Endodermal cell (in vitro differentiated cells): ENCODE results near the gene NCK2. TPM values are rescaled to one million over a fixed set of nuclear protein-coding genes. Genes with fewer than 3 reads are reported as not detected.

Source experiments
- DNase-seq: peaks from one replicate; pipeline ENCODE4 v3.0.0-alpha.2; 2017
- H3K27ac ChIP-seq: 2 replicates; pipeline ENCODE4 v1.5.1; 2013; ENCODE audit warnings: mild to moderate bottlenecking, low read depth, low read length, moderate library complexity
- H3K27me3 ChIP-seq: 2 replicates; pipeline ENCODE4 v1.6.1; 2013; ENCODE audit warnings: mild to moderate bottlenecking, low read length, moderate library complexity; ENCODE audit not compliant: insufficient read depth, control insufficient read depth, poor library complexity, severe bottlenecking
- H3K36me3 ChIP-seq: 2 replicates; pipeline ENCODE4 v1.7.0; 2013; ENCODE audit warnings: mild to moderate bottlenecking, low read length, moderate library complexity; ENCODE audit not compliant: control insufficient read depth, insufficient read depth
- H3K4me1 ChIP-seq: one replicate; pipeline ENCODE4 v1.7.0; 2013; ENCODE audit warnings: low read length; ENCODE audit not compliant: control insufficient read depth, insufficient read depth
- H3K4me3 ChIP-seq: 2 replicates; pipeline ENCODE4 v1.5.1; 2013; ENCODE audit warnings: mild to moderate bottlenecking, low read length, moderate library complexity
- H3K9ac ChIP-seq: 2 replicates; pipeline ENCODE4 v1.6.1; 2013; ENCODE audit warnings: mild to moderate bottlenecking, low read length, moderate library complexity; ENCODE audit not compliant: poor library complexity, severe bottlenecking; ENCODE audit errors: extremely low read depth
- H3K9me3 ChIP-seq: 2 replicates; pipeline ENCODE4 v1.6.1; 2013; ENCODE audit warnings: mild to moderate bottlenecking, low read length, moderate library complexity; ENCODE audit not compliant: control insufficient read depth
- H3K27ac Mint-ChIP-seq: 2 replicates; pipeline ENCODE4 v1.8.0; 2020; ENCODE audit warnings: mixed read lengths
- H3K27me3 Mint-ChIP-seq: 2 replicates; pipeline ENCODE4 v1.8.0; 2021; ENCODE audit warnings: mild to moderate bottlenecking, mixed read lengths; ENCODE audit not compliant: insufficient read depth
- H3K36me3 Mint-ChIP-seq: 2 replicates; pipeline ENCODE4 v1.8.0; 2020; ENCODE audit warnings: low read depth, mixed read lengths
- H3K4me1 Mint-ChIP-seq: 2 replicates; pipeline ENCODE4 v1.8.0; 2020; ENCODE audit warnings: mixed read lengths
- H3K4me3 Mint-ChIP-seq: 2 replicates; pipeline ENCODE4 v1.8.0; 2020; ENCODE audit warnings: mild to moderate bottlenecking, moderate library complexity, mixed read lengths
- H3K9me3 Mint-ChIP-seq: 2 replicates; pipeline ENCODE4 v1.8.0; 2020; ENCODE audit warnings: mild to moderate bottlenecking, mixed read lengths
- CTCF ChIP-seq: fragments of 200-600 bp; sonication (generic); conservative IDR thresholded peaks from 2 replicates; pipeline ENCODE4 v1.5.0; 2021; ENCODE audit warnings: antibody characterized with exemption, mild to moderate bottlenecking
- WGBS, 2 experiments: methylation state at CpG; one replicate each; pipeline versions ENCODE4 v1.1.5 to v1.1.7; 2013; ENCODE audit warnings: missing lambda C conversion rate in 2 of 2, mixed read lengths in 1 of 2; ENCODE audit not compliant: insufficient coverage in 1 of 2, insufficient read length in 1 of 2; 5-methylcytosine and 5-hydroxymethylcytosine counted together
- total RNA-seq, 2 donors: library from RNA; stranded (reverse); fragmentation: NEBNext Ultra II Directional in 1 of 2; extraction: Animal tissue kit (Norgen Biotek cat#: 25700) in 1 of 2; gene quantifications; 2 replicates in 1 of 2; 3 replicates in 1 of 2; pipeline ENCODE4 v1.2.1, GENCODE V29; 2021

Gene NCK2
- total RNA-seq, 2 donors from 2014 or later, result 58.9 to 63.8 TPM

DNA sequence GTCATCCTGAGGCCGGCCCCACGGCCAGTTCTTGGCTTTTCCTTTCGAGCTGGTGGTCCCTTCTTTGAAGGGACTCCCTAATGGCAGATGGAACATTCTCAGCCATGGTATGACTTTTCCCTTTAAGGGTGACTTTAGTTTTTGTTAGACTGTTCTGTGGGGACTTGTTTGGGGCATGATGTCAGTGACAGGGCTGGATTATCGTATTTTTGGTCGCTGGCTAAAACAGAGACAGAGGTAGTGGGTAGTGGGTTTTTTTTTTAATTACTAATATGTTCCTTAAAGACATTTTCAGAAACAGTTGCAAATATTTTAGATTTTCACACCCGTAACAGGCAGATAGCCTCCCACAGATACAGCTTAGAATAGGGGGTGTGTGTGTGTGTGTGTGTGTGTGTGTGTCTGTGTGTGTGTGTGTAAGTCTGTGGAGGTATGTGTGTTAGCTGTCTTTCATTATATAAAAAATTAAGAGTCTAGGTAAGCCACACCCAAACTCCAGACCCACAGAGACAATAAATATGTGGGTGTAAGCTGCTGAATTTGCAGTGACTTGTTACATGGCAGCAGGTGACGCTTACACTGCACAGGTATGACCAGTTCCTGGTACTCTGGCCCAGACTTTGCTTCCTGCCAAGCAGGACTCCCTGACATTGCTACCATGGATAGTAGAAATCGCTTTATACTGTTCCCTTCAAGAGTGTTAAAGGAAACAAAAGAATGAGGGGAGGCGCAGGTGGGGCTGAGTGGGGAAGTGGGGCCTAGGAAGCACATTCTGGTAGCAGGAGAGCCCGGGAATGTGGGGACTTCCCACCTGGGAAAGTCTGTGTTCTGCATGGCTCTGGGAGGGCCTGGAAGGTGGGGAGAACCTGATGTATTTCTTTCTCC, 20.9 kb downstream of the NCK2 start:
- no peak overlapping the region for H3K9ac ChIP-seq
- no peaks in the 10 kb centered on the region for H3K27me3 ChIP-seq
- TF ChIP-seq CTCF, result no peak
- 93 to 100% methylated on average over 4 to 9 of the region's 10 CpGs for WGBS, 2 experiments
- H3K27me3 Mint-ChIP-seq, result no peaks in the 10 kb centered on the region
- H3K27ac Mint-ChIP-seq, result peak overlapping the region; percentile 48
- peaks cover 17% of the 10 kb centered on the region for H3K36me3 ChIP-seq
- no peak overlapping the region for H3K4me3 Mint-ChIP-seq
- no peak overlapping the region for H3K4me3 ChIP-seq
- peaks cover 20% of the 10 kb centered on the region for H3K4me1 Mint-ChIP-seq
- no peak overlapping the region for H3K27ac ChIP-seq
- no peaks in the 10 kb centered on the region for H3K36me3 Mint-ChIP-seq
- no peaks in the 10 kb centered on the region for H3K9me3 ChIP-seq
- H3K4me1 ChIP-seq, result no peaks in the 10 kb centered on the region
- H3K9me3 Mint-ChIP-seq, result no peaks in the 10 kb centered on the region
- DNase-seq, result no peak

- H3K27ac Mint-ChIP-seq, result peak overlapping the region; percentile 48
Measured at GRCh38 chr2:105766300-105766866, 21.7 kb downstream of the NCK2 start.

GRCh38 chr2:105768176-105768575, 23.5 kb downstream of the NCK2 start:
- no peak overlapping the region for H3K27ac Mint-ChIP-seq
- no peaks in the 10 kb centered on the region for H3K9me3 Mint-ChIP-seq
- H3K27ac ChIP-seq, result no peak overlapping the region
- peaks cover 3% of the 10 kb centered on the region for H3K36me3 Mint-ChIP-seq
- H3K4me1 Mint-ChIP-seq, result peaks cover 20% of the 10 kb centered on the region
- WGBS, 2 experiments, result 77 to 86% methylated on average over 6 of the region's 6 CpGs
- H3K9ac ChIP-seq, result no peak overlapping the region
- H3K4me3 Mint-ChIP-seq, result no peak overlapping the region
- no peak for TF ChIP-seq CTCF
- no peak for DNase-seq
- H3K36me3 ChIP-seq, result peaks cover 17% of the 10 kb centered on the region
- H3K27me3 ChIP-seq, result no peaks in the 10 kb centered on the region
- H3K9me3 ChIP-seq, result no peaks in the 10 kb centered on the region
- no peaks in the 10 kb centered on the region for H3K27me3 Mint-ChIP-seq
- H3K4me1 ChIP-seq, result peaks cover 8% of the 10 kb centered on the region
- H3K4me3 ChIP-seq, result no peak overlapping the region

More at GRCh38 chr2:105766300-105766866, 21.7 kb downstream of the NCK2 start:
- H3K36me3 Mint-ChIP-seq, result no peaks in the 10 kb centered on the region
- no peak for TF ChIP-seq CTCF
- no peak overlapping the region for H3K4me3 ChIP-seq
- H3K4me1 Mint-ChIP-seq, result peaks cover 15% of the 10 kb centered on the region
- no peak for DNase-seq
- H3K27me3 ChIP-seq, result no peaks in the 10 kb centered on the region
- no peaks in the 10 kb centered on the region for H3K4me1 ChIP-seq
- peaks cover 17% of the 10 kb centered on the region for H3K36me3 ChIP-seq
- H3K9ac ChIP-seq, result no peak overlapping the region
- H3K9me3 Mint-ChIP-seq, result no peaks in the 10 kb centered on the region
- H3K9me3 ChIP-seq, result no peaks in the 10 kb centered on the region
- H3K4me3 Mint-ChIP-seq, result no peak overlapping the region
- H3K27me3 Mint-ChIP-seq, result no peaks in the 10 kb centered on the region
- 95 to 100% methylated on average over 1 to 7 of the region's 7 CpGs for WGBS, 2 experiments
- no peak overlapping the region for H3K27ac ChIP-seq
